GM19438 (cell line): Measurements from ENCODE around the gene ATAD5.
"Not testable (repeated sequence)": the region's sequence is repeated elsewhere in the genome, so short reads cannot be mapped to it uniquely, and the experiment has no call there.

Experiments used
- ATAC-seq: cut with Tn5 transposase; IDR thresholded peaks from one replicate; pipeline ENCODE4 v1.9.1; 2021; ENCODE audit warnings: low read depth; ENCODE audit not compliant: unreplicated experiment

Gene ATAD5

DNA sequence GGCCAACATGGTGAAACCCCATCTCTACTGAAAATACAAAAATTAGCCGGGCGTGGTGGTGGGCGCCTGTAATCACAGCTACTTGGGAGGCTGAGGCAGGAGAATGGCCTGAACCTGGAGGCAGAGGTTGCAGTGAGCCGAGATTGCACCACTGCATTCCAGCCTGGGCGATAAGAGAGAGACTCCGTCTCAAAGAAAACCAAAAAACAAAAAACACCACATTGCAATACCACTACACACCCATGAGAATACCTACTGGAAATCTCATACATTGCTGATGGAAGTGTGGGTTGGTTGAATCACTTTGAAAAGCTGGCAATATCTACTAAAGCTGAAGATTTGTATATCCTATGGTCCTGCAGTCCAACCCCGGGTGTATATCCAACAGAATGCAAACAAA, 78.4 kb downstream of the ATAD5 start:
- ATAC-seq, result not testable (repeated sequence)

DNA sequence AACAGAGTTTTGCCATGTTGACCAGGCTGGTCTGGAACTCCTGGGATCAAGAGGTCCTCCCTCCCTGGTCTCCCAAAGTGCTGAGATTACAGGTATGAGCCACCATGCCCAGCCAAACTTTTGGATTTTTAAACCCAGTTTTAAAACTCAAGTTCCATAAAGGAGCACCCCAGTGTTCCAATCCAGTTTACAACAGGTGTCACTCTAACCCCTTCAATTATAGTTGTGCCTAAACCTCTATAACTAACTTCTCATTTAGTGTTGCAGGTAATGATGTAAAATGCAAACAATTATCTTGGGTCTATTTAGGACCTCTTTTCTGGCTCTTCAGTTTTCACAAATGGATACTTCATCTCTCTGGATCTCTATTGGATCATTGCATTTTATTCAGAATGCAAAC, 82.2 kb downstream of the ATAD5 start:
- ATAC-seq, result no peak

DNA sequence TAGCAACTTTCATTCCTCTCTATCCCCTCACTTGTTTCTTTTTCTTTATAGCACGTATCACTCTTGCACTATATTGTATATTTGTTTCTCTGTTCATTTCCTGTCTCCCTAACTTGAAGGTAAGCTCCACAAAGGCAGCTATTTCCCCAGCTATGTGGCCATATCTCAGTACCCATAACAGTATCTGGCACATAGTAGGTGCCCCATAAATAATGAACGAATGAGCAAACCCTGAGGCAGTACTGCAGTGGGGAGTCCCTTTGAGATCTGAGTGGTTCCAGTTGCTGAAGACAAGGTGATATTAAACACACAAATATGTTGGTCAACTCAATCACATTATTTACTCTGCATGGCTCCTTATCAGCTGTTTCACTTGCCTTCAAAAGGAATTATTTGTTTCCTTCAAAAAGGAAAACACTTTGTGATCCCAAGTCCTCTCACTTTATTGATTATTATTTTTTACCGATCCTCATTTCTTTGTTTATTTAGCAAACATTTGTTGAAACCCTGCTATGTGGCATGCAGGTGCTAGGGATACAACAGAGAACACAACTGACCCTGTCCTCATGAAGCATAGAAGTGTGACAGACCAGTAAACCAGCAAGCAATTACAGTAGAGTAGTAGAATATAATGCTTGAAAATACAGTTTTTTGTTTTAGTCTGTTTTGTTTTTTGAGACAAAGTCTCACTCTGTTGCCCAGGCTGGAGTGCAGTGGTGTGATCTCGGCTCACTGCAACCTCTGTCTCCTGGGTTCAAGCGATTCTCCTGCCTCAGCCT, 84.3 kb downstream of the ATAD5 start:
- ATAC-seq, result no peak

DNA sequence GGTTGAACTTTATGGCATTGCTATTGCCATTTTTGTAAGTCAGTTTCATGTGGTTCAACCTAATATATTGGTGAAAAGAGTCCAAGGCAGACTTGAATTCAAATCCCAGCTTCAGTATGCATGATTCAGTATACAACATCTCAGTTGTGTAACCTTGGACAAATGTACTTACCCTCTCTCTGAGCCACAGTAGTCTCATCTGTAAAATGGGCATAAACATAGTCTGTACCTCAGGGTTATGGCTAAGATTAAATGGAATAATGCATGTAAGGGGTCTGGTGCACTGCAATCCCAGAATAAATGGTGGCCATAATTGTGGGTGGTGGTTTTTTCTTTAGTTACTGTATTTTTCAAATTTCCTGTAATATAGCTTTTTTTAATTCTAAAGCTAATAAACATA, 85.3 kb downstream of the ATAD5 start:
- ATAC-seq, result no peak

DNA sequence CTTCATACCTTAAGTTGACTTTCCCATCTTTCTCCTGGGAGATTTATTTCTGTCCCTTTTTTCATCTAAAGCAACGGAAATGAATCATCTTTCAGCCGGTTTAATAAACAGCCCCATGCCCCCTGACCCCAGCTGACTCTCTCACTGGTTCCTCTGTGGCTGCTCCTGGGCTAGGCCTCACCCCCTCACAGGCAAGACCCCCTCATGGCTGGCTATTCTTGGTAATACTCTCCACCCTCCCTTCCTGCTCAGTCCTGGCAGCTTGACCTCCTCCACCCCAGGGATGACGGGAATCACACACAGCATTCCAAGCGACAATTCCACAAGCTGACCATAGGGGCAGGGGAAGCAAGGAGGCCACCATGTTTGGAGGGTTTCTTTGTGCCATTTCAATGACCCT, 88.5 kb downstream of the ATAD5 start:
- no peak for ATAC-seq

DNA sequence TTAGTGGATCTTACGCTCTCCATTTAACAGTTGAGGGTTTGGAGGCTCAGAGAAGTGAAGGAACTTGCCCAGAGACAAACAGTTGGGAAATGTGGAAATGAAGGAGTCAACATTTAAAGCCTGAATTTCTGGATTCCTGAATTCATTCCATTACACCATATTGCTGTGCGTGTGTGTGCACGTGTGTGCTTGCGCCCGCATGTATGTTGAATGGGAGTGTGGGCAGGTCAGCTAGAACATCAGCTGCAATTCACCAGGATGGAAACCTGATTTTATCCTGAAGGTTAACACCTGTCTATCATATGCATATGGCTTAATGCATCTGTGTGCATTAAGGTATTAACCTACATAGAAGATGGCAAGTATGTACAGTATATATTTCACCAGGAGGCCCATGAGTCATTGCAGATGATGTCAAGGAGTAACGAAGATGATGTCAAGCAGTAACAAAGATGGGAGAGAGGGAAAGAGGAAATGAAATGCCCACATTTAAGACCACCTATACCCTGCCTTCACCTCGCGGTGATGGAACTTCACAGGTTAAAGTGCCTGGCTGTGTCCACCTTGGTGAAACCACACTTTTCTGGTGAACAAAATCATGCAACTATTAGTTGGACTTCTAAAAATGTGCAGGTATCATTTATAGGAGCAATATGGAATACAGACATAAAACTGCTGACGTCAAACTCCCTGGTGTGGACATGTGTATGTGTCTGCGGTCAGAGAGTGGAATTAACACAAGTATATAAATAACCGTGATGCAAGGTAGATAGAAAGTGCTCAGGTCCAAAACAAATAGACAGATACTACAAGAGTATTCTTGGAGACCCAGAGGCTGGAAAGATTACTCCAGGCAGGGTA, 89.1 kb downstream of the ATAD5 start:
- ATAC-seq, result no peak

DNA sequence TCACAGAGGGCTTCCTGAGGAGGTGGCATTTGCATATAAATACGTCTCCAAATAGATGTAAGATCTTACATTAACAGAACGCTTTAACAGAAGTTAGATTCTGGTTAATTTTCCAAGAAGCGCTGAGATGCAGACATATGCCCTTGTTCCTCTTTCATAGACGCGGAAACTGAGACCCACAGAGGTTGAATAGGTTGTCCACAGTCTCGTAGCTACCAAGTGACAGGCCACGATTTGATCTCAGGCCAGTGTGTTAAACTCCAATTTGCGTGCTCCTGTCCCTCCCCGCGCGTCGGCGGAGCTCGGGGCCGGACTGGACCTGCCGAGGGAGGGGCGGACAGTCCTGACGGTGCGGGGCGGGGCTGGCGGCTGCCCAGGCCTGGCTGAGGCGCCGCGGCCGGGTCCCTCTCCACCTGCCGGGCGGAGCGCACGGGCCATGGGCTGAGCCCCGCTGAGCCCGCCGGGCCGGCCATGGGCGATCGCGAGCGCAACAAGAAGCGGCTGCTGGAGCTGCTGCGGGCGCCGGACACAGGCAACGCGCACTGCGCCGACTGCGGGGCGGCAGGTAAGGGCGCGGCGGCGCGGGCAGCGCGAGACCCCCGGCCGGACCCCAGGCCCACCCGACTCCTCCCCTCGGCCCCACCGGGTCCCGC, 89.9 kb downstream of the ATAD5 start, which contains the start of gene ADAP2:
Gene ADAP2, plus strand, starts transcription at position 402 of the 653 bp plus-strand sequence. Its CDS starts 70 bp downstream, at position 472.
- no peak for ATAC-seq

DNA sequence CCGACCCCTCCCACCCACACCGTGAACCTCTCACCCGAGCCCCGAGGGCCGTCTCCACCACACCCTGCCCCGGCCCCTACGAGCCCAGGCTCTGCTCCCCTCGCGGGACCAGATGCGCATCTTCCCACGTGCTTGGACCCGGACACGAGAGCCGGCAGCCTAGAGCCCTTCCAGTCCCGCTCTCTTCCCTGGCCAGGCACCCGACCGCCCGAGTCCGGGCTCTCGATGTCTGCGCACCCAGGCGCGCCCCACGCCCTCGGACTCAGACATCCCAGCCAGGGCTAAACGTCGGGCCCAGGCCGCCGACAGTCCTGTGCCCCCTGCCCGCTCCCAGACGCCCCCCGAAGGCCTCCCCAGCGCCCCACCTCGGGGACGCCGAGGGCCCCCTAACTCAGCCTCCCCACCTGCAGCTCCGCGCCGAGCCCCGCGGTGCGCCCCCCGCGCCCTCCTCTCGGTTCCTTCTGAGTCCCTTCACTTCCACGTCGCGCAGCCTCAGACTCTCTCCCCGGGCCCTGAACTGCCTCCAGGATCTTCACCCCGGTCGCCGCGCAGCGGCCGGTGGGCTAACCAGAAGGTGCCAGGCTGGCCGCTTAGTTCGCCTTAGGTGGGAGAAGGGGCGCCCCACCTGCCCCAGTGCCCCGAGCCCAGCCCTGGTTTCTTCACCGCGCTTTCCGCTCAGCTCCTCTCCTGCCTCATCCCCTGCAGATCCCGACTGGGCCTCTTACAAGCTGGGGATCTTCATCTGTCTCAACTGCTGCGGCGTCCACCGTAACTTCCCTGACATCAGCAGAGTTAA, 90.7 kb downstream of the ATAD5 start:
- no peak for ATAC-seq

DNA sequence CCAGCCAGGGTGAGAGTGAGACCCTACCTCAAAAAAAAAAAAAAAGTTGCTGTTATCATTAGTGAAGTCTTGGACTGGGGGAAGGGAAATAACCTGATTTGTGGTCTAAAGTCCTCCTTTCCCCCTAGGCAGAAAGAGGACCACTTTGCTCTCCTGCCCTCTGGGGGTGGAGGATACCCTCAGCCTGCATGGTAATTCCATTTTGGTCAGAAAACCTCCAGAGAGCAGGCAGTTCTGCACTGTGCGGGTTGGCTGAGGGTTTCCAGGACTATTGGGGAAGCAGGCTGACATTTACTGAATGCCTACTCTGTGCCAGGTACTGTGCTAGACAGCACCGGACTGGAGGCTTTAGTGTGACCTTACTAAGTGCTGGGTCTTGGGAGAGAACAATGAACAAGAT, 92.6 kb downstream of the ATAD5 start:
- ATAC-seq, result no peak

DNA sequence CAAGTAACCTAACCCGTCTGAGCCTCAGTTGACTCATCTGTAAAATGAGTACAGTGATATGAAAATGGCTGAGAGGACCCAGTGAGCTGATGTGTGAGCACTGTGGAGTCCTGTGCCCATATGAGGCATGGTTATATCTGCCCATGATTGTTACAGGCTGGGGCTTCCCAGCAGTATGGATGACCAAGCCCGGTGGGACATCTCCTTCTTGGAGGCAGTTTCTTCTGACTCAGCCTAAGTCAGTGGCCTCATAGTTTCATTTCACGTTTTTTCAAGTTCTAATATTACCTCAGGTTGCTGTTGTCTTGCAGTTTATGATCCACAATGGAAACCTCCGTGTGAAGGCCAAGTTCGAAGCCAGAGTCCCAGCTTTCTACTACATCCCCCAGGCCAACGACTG, 94.8 kb downstream of the ATAD5 start:
- ATAC-seq, result no peak

DNA sequence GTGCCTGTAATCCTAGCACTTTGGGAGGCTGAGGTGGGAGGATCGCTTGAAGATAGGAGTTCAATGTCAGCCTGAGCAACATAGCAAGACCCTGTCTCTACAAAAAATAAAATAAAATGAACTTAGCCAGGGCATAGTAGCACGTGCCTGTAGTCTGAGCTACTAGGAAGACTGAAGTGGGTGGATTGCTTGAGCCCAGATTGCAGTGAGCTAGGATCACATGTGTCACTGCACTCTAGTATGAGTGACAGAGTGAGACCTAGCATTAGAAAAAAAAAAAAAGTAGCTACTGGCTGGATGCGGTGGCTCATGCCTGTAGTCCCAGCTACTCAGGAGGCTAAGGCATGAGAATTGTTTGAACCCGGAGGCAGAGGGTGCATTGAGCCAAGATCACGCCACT, 96.0 kb downstream of the ATAD5 start:
- ATAC-seq, result no peak

DNA sequence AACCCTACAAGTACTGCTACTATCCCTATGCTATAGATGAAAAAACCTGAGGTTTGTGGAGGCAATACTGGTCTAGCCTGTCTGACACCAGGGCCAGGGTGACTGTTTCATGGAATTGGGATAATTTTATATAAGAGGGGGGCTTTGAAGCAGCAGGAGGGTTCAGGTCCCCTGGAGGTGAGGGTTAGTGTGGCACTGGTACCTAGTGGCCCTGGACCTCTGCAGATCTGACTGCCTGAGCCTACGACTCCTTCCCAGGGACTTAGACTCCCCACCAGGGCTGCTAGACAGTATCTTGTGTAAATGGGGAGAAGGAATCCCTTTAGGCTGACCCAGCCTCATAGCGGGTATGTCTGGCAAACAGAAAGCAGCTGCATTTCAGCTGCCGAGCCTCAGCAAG, 96.8 kb downstream of the ATAD5 start:
- no peak for ATAC-seq

DNA sequence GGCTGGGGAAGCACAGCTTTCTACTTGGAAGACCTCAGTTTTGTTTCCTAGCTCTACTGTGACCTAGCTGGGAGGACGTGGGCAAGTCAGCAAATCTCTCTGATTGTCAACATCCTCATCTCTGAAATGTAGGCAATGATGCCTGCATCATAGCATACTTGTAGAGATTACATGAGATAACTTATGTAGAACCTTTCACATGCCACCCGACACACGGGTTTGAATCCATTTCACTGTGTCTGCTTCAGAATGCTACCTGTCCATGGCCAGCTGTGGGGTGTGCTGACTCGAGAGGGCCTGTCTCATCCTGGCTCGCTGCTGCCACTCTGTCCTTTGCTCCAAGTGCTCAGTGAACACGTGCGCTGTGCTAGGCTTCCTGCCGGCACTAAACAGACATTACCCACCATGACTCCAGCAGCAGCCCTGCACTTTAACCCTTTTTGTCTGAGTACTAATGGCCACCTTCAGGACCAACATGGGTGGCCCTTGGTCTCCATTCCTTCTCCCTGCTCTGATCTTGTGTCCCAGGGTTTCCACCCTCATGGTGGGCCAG, 97.4 kb downstream of the ATAD5 start:
- ATAC-seq, result no peak

DNA sequence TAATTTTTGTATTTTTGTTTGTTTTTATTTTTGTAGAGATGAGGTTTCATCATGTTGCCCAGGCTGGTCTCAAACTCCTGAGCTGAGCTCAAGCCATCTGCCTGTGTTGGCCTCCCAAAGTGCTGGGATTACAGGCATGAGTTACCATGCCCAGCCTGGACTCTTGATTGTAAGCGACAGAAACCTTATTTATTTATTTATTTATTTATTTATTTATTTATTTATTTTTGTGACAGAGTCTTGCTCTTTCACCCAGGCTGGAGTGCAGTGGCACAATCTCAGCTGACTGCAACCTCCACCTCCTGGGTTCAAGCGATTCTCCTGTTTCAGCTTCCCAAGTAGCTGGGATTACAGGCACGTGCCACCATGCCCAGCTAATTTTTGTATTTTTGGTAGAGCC, 98.1 kb downstream of the ATAD5 start:
- not testable (repeated sequence) for ATAC-seq

DNA sequence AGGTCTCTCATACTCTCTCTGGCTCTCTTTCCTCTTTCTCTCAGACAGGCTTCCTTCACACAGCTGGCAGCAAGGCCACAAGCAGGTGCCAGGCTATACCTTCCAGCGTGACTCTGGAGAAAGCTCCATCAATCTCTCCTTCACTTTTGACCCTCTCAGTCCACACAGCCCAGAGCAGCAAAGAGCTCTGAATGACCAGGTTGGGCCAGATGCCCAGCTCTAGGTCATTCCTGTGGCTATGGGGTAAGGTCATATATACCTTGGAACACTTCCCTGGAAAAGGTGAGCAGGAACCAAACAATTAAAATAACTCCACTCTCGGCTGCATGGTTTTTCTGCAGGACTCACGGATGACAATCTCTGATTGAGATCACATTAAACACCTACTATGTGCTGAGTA, 98.7 kb downstream of the ATAD5 start:
- ATAC-seq, result no peak

DNA sequence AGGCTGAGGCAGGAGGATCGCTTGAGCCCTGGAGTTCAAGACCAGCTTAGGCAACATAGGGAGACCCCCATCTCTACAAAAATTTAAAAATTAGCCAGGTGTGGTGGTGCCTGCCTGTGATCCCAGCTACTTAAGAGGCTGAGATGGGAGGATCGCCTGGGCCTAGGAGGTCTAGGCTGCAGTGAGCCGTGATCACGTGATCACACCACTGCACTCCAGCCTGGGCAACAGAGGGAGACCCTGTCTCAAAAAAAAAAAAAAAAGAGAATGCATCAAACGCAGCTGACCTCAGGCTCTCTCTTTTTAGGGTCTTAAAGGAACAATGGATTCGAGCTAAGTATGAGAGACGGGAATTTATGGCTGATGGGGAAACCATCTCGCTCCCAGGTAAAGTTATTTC, 99.8 kb downstream of the ATAD5 start:
- ATAC-seq, result not testable (repeated sequence)

DNA sequence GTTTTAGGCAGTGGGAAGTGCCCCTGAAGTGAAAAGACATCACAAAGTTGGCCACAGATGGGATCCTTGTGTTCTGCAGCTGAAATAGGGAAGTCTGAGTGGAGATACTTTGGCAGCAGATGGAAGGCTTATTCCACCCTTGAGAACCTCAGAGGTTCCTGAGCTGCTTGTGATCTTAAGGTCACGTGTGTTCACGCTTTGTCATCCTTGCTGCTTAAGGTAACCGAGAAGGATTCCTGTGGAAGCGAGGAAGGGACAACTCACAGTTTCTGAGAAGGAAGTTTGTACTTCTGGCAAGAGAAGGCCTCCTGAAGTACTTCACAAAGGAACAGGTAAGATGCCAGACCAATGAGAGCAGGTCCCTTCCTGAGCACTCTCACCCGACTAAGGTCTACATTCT, 102.2 kb downstream of the ATAD5 start:
- no peak for ATAC-seq

DNA sequence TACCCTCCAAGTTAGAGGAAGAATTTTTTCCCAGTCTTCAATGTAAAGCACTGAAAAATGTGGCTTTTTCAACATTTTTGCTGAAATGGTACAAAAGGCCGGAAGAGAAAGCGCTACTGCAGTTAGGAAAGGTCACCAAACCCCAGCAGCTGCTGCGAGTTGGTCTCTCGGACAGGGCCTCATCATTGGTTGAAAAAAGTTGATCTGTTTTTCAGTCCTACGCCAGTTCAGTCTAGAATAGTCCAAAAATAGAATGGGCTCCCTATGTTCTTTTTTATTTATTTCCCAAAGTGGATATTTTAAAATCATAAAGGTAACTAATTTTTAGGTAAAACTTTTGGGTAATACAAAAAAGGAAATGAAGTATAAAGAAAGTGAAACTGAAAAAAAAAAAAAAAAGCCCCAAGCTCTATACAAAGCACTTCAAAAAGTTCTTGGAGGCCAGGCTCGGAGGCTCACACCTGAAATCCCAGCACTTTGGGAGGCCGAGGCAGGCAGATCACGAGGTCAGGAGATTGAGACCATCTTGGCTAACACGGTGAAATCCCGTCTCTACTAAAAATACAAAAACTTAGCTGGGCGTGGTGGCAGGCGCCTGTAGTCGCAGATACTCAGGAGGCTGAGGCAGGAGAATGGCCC, 107.4 kb downstream of the ATAD5 start:
- no peak for ATAC-seq

DNA sequence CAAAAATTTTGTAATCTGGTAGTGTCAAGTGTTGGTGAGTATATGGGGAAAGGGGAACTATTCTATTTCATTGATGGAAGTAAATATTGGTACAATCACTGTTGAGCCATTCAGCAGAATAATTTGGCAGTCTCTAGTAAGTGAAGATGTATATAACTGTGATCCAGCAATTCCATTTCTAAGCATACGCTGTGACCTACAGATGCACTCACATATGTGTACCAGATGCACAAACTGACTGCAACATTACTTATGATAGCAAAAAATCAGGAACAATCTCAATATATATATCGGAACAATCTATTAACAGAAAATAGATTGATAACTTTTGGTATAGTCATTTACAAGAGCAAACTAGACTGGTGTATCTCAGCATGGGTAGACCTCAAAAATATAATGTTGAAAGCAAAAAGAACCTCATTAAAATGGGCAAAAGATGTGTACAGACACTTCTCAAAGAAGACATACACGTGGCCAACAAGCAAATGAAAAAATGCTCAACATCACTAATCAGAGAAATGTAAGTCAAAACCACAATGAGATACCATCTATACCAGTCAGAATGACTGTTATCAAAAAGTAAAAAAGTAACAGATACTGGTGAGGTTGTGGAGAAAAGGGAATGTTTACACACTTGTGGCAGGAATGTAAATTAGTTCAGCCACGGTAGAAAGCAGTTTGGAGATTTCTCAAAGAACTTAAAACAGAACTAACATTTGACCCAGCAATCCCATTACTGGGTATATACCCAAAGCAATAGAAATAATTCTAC, 110.7 kb downstream of the ATAD5 start:
- no peak for ATAC-seq
